HG03520 (cell line): ENCODE results near the gene ADISSP.

Experiments
- ATAC-seq: cut with Tn5 transposase; IDR thresholded peaks from one replicate; pipeline ENCODE4 v1.9.1; 2021; ENCODE audit warnings: mild to moderate bottlenecking, moderate library complexity; ENCODE audit not compliant: unreplicated experiment

The ADISSP gene

GRCh38 chr20:3767427-3768341 lies at the start of gene ADISSP:
TSS of gene ADISSP (minus strand) at chr20:3767753. CDS start at chr20:3760100, 7,653 bp downstream.
- ATAC-seq = peak; percentile 84

GRCh38 chr20:3815703-3816315 lies 48.3 kb upstream of the ADISSP start:
- ATAC-seq = no peak

- no peak for ATAC-seq
Measured at GRCh38 chr20:3814928-3815495, 47.5 kb upstream of the ADISSP start.

GRCh38 chr20:3813848-3814581 lies 46.5 kb upstream of the ADISSP start:
- ATAC-seq = no peak

GRCh38 chr20:3812975-3813847 lies 45.7 kb upstream of the ADISSP start:
- no peak for ATAC-seq

GRCh38 chr20:3812259-3812681 lies 44.7 kb upstream of the ADISSP start:
- no peak for ATAC-seq

GRCh38 chr20:3811467-3812258 lies 44.1 kb upstream of the ADISSP start:
- ATAC-seq = no peak

- ATAC-seq = no peak
Measured at GRCh38 chr20:3808544-3808943, 41.0 kb upstream of the ADISSP start.

GRCh38 chr20:3804781-3805180 lies 37.2 kb upstream of the ADISSP start:
- ATAC-seq = no peak

GRCh38 chr20:3804254-3804751 lies 36.8 kb upstream of the ADISSP start:
- no peak for ATAC-seq

- ATAC-seq = no peak
Measured at GRCh38 chr20:3803854-3804253, 36.3 kb upstream of the ADISSP start.

- no peak for ATAC-seq
Measured at GRCh38 chr20:3803289-3803688, 35.7 kb upstream of the ADISSP start.

GRCh38 chr20:3802524-3803239 lies 35.1 kb upstream of the ADISSP start:
- no peak for ATAC-seq

GRCh38 chr20:3801846-3802245 lies 34.3 kb upstream of the ADISSP start:
- no peak for ATAC-seq

- ATAC-seq = no peak
Measured at GRCh38 chr20:3801299-3801698, 33.7 kb upstream of the ADISSP start.

GRCh38 chr20:3800878-3801260 lies 33.3 kb upstream of the ADISSP start:
- no peak for ATAC-seq

- ATAC-seq = no peak
Measured at GRCh38 chr20:3800256-3800877, 32.8 kb upstream of the ADISSP start.

GRCh38 chr20:3798908-3799248 lies 31.3 kb upstream of the ADISSP start:
- no peak for ATAC-seq
